OCI-LY3 (cell line): ENCODE data around the gene HMGB1.

Experiments used
- EZH2phosphoT487 ChIP-seq: fragments of 200-600 bp; shearing (Covaris generic); IDR thresholded peaks from 2 replicates; pipeline ENCODE4 v1.6.1; 2018; ENCODE audit warnings: antibody characterized with exemption, mixed run types, low read depth
- TF ChIP-seq, protein P1 (sequence below): fragments of 200-600, 300-600 bp; sonication (generic); IDR thresholded peaks from 2 replicates; pipeline ENCODE4 v1.5.1; 2014; ENCODE audit warnings: antibody characterized with exemption, low read length, low read depth

DNA sequence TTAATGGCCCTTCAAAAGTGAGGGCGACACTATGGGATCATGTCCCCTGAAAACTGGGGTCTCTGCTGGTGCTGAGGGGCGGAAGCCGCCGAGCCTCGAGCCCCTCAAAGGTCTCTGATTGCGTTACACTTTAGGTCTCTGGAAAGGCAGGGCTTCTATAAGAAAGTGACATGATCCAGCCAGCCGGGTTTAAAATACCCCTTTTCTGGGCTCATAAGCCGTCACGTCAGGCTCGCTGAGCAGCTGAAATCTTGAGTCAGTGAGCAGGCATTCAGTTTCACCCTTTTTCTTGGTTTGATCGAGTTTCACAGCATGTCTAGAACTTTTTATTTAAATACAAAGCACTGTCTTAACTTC, 600 bp upstream of the HMGB1 start:
- TF ChIP-seq, protein P1, sequence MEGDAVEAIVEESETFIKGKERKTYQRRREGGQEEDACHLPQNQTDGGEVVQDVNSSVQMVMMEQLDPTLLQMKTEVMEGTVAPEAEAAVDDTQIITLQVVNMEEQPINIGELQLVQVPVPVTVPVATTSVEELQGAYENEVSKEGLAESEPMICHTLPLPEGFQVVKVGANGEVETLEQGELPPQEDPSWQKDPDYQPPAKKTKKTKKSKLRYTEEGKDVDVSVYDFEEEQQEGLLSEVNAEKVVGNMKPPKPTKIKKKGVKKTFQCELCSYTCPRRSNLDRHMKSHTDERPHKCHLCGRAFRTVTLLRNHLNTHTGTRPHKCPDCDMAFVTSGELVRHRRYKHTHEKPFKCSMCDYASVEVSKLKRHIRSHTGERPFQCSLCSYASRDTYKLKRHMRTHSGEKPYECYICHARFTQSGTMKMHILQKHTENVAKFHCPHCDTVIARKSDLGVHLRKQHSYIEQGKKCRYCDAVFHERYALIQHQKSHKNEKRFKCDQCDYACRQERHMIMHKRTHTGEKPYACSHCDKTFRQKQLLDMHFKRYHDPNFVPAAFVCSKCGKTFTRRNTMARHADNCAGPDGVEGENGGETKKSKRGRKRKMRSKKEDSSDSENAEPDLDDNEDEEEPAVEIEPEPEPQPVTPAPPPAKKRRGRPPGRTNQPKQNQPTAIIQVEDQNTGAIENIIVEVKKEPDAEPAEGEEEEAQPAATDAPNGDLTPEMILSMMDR, result no peak
- TF ChIP-seq EZH2phosphoT487, result no peak
